CD4-positive, alpha-beta T cell (primary cell): ENCODE results near the gene ZBTB7C. TPM values are rescaled to one million over a fixed set of nuclear protein-coding genes. Genes with fewer than 3 reads are reported as not detected.

Experiments
- ATAC-seq: fragments of 200-7000 bp; cut with Tn5 transposase; one replicate; pipeline ENCODE4 v1.10.0; 2022; ENCODE audit warnings: mild to moderate bottlenecking; ENCODE audit not compliant: poor library complexity
- CTCF ChIA-PET: fragments of 350-600 bp; sonication (Branson Sonifier 250); formaldehyde crosslinking; loops from one replicate; lab custom pipeline; 2021; ENCODE audit warnings: antibody characterized with exemption, inconsistent platforms; lab: Charles Lee
- POLR2A ChIA-PET: fragments of 350-600 bp; sonication (Branson Sonifier 250); formaldehyde crosslinking; loops from one replicate; lab custom pipeline; 2021; ENCODE audit warnings: antibody characterized with exemption, inconsistent platforms; lab: Charles Lee
- DNase-seq, 14 experiments: peaks; one replicate each; pipeline ENCODE4 v3.0.0-alpha.2; 2013 to 2020; ENCODE audit warnings: mixed read lengths in 2 of 14
- H3K27ac ChIP-seq, 2 donors: one replicate each; pipeline versions ENCODE4 v1.5.1 to v1.7.0; 2013; ENCODE audit warnings: low read length in 2 of 2, low read depth in 1 of 2, mild to moderate bottlenecking in 1 of 2
- H3K27me3 ChIP-seq, 2 experiments: 1 replicate in 1 of 2; 2 replicates in 1 of 2; pipeline versions ENCODE4 v1.6.1 to v1.7.0; 2013; ENCODE audit warnings: low read length in 2 of 2, control low read depth in 1 of 2, mild to moderate bottlenecking in 1 of 2, moderate library complexity in 1 of 2; ENCODE audit not compliant: insufficient read depth in 2 of 2, control insufficient read depth in 1 of 2
- H3K36me3 ChIP-seq: one replicate; pipeline ENCODE4 v1.6.1; 2013; ENCODE audit warnings: low read length, control low read depth; ENCODE audit not compliant: insufficient read depth
- H3K4me1 ChIP-seq: one replicate; pipeline ENCODE4 v1.6.1; 2013; ENCODE audit warnings: low read length, control low read depth; ENCODE audit not compliant: insufficient read depth
- H3K4me3 ChIP-seq: one replicate; pipeline ENCODE4 v1.5.1; 2013; ENCODE audit warnings: mild to moderate bottlenecking, low read length, moderate library complexity
- H3K9me3 ChIP-seq, 2 experiments: 1 replicate in 1 of 2; 2 replicates in 1 of 2; pipeline versions ENCODE4 v1.6.1 to v1.7.0; 2013; ENCODE audit warnings: low read length in 2 of 2, mild to moderate bottlenecking in 2 of 2, control low read depth in 1 of 2, moderate library complexity in 1 of 2; ENCODE audit not compliant: control insufficient read depth in 1 of 2, insufficient read depth in 1 of 2
- H3K27ac Mint-ChIP-seq: one replicate; pipeline ENCODE4 v1.8.0; 2020; ENCODE audit warnings: mixed read lengths
- H3K27me3 Mint-ChIP-seq: one replicate; pipeline ENCODE4 v1.8.0; 2021; ENCODE audit warnings: mixed read lengths
- H3K36me3 Mint-ChIP-seq: one replicate; pipeline ENCODE4 v1.8.0; 2021; ENCODE audit warnings: low read depth, mixed read lengths
- H3K4me1 Mint-ChIP-seq: one replicate; pipeline ENCODE4 v1.8.0; 2021; ENCODE audit warnings: low read depth, mixed read lengths
- H3K4me3 Mint-ChIP-seq: one replicate; pipeline ENCODE4 v1.8.0; 2020; ENCODE audit warnings: mild to moderate bottlenecking, mixed read lengths
- H3K9me3 Mint-ChIP-seq: one replicate; pipeline ENCODE4 v1.8.0; 2020; ENCODE audit warnings: mixed read lengths
- CTCF ChIP-seq: fragments of 200-600 bp; IDR thresholded peaks from one replicate; pipeline ENCODE4 v1.8.0; 2022; ENCODE audit warnings: antibody characterized with exemption, mild to moderate bottlenecking
- intact Hi-C, 2 experiments: fragments of 100-400 bp; cut with DNase I in 1 of 2; cut with micrococcal nuclease in 1 of 2; formaldehyde crosslinking; loops; one replicate each; pipeline versions ENCODE4 v1.15.1 to v1.9.0; 2023 to 2025; cut with DNase I, micrococcal nuclease
- total RNA-seq, 174 experiments: library from RNA in 2 of 174; stranded (reverse) in 2 of 174; gene quantifications; one replicate each; pipeline ENCODE4 v1.2.3 and lab custom pipeline; 2021 to 2026

ZBTB7C gene
- total RNA-seq, 2 experiments from 2014 or later = not detected

- Histone ChIP-seq H3K27ac (no peak overlapping the region), H3K36me3 (no peaks in the 10 kb centered on the region), H3K9me3 (no peaks in the 10 kb centered on the region), H3K27me3 (no peaks in the 10 kb centered on the region), H3K4me3 (no peak overlapping the region), H3K4me1 (no peaks in the 10 kb centered on the region)
- CTCF ChIA-PET = no interaction called here
- H3K4me1 Mint-ChIP-seq = no peaks in the 10 kb centered on the region
- POLR2A ChIA-PET = no interaction called here
- DNase-seq (no peak), ATAC-seq (no peak)
- H3K9me3 Mint-ChIP-seq = no peaks in the 10 kb centered on the region
- H3K27me3 Mint-ChIP-seq = peaks cover 34% of the 10 kb centered on the region
- H3K4me3 Mint-ChIP-seq = no peak overlapping the region
- H3K27ac Mint-ChIP-seq = no peak overlapping the region
- TF ChIP-seq CTCF = no peak
- H3K36me3 Mint-ChIP-seq = no peaks in the 10 kb centered on the region
- intact Hi-C loops = no loop called here
Observed at GRCh38 chr18:48356151-48356745, 52.9 kb downstream of the ZBTB7C start.

GRCh38 chr18:48355276-48356115 is 53.7 kb downstream of the ZBTB7C start:
- POLR2A ChIA-PET = no interaction called here
- Mint-ChIP-seq H3K36me3 (no peaks in the 10 kb centered on the region), H3K4me3 (no peak overlapping the region), H3K4me1 (no peaks in the 10 kb centered on the region), H3K27ac (no peak overlapping the region), H3K27me3 (peaks cover 31% of the 10 kb centered on the region), H3K9me3 (no peaks in the 10 kb centered on the region)
- CTCF ChIA-PET = no interaction called here
- TF ChIP-seq CTCF = no peak
- Histone ChIP-seq H3K9me3 (no peaks in the 10 kb centered on the region), H3K36me3 (no peaks in the 10 kb centered on the region), H3K4me1 (no peaks in the 10 kb centered on the region), H3K27me3 (no peaks in the 10 kb centered on the region), H3K4me3 (no peak overlapping the region), H3K27ac (no peak overlapping the region)
- intact Hi-C loops = no loop called here
- no peak for DNase-seq
- ATAC-seq = no peak

GRCh38 chr18:48354746-48355260 is 54.4 kb downstream of the ZBTB7C start:
- CTCF ChIA-PET = no interaction called here
- H3K27me3 Mint-ChIP-seq = peaks cover 29% of the 10 kb centered on the region
- no peaks in the 10 kb centered on the region for H3K4me1 ChIP-seq

More at GRCh38 chr18:48354746-48355260, 54.4 kb downstream of the ZBTB7C start:
- Histone ChIP-seq H3K27ac (no peak overlapping the region), H3K27me3 (no peaks in the 10 kb centered on the region), H3K4me3 (no peak overlapping the region), H3K9me3 (no peaks in the 10 kb centered on the region), H3K36me3 (no peaks in the 10 kb centered on the region)
- ATAC-seq (no peak), DNase-seq (no peak)
- Mint-ChIP-seq H3K4me1 (no peaks in the 10 kb centered on the region), H3K9me3 (no peaks in the 10 kb centered on the region), H3K4me3 (no peak overlapping the region), H3K36me3 (no peaks in the 10 kb centered on the region), H3K27ac (no peak overlapping the region)
- TF ChIP-seq CTCF = no peak
- intact Hi-C loops = no loop called here
- POLR2A ChIA-PET = no interaction called here
